ENCODE results near the gene ANKUB1.

ANKUB1 gene

DNA sequence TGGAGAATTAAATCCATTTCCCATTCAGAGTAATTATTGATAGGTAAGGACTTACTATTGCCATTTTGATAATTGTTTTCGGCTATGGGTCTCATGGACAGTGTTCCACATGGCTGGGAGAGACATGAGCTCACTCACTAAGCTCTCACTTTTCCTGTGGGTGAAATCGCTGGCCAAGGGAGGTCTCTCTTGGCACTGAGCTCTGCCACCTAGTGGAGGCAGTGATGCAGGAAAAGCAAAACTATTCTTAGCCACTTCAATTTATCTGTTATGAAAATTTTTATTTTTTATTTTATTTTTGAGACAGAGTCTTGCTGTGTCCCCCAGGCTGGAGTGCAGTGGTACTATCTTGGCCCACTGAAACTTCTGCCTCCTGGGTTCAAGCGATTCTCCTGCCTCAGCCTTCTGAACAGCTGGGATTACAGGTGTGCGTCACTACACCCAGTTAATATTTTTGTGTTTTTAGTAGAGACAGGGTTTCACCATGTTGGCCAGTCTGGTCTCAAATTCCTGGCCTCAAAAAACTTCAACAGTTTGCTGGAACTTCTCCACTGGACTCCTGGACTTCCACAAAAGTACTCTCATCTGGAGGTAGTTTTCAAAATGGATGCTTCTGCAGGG, 16.0 kb upstream of the ANKUB1 start:
- peak; percentile 24 for DNase-seq

DNA sequence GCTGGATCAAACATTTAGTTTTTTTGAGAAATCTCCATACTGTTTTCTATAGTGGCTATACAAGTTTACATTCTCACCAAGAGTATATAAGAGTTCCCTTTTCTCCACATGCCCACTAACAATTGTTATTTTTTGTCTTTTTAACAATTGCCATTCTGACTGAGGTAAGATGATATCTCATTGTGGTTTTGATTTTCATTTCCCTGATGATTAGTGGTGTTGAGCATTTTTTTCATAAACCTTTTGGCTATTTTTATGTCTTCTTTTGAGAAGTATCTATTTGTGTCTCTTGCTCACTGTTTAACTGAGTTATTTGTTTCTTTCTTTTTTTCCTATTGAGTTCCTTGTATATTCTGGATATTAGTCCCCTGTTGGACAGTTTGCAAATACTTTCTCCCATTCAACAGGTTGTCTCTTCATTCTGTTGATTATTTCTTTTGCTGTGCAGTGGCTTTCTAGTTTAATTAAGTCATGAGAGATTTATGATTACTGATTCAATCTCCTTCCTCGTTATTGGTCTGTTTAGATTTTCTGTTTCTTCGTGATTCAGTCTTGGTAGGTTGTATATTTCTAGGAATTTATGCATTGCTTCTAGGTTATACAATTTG, 13.9 kb upstream of the ANKUB1 start:
- DNase-seq: no peak

- DNase-seq: no peak
These were observed 9.3 kb upstream of the ANKUB1 start for GRCh38 chr3:149801639-149802038.

DNA sequence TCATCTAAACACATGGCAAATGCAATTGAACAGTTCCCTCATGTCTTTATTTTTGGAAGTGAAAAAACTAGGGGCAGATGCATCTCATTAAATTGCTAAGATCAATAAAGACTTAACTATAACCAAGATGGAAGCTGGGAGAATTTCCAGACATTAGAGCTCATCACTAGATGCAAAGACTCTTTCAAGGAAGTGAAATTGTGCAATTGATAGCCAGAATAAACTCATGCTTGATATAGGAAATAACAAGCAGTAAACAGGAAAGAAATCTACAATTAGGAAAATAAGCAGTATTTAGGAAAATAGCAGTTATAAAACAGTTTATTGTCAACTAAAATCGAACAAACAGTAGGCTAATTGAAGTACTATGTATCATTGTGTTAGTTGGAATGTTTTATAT, 8.8 kb upstream of the ANKUB1 start:
- DNase-seq: no peak

DNA sequence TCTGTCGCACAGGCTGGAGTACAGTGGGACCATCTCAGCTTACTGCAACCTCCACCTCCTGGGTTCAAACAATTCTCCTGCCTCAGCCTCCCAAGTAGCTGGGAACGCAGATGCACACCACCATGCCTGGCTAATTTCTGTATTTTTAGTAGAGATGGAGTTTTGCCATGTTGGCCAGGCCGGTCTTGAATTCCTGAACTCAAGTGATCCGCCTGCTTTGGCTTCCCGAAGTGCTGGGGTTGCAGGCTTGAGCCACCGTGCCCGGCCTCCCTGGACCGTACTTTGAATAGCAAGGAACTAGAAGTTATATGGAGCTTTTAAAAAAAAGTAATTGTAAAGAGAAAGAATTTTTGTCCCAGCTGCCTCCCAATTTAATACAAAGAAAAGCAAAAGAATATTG, 8.3 kb upstream of the ANKUB1 start:
- DNase-seq: no peak

DNA sequence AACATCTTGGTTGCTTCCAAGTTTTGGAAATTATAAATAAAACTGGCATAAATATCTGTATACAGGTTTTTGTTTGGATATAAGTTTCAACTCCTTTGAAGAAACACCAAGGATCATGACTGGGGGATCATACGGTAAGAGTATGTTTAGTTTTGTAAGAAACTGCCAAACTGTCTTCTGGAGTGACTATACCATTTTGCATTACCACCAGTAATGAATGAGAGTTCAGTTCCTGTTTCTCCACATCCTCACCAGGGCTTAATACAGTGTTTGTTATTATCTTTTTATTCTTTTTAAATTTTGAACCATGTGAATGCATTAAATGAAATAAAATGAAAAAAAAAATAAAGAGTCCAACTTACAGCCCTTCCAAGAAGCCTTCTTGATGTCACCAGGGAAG, 3.7 kb upstream of the ANKUB1 start:
- DNase-seq: no peak

GRCh38 chr3:149790698-149791097, 1.7 kb downstream of the ANKUB1 start:
- DNase-seq: no peak

DNA sequence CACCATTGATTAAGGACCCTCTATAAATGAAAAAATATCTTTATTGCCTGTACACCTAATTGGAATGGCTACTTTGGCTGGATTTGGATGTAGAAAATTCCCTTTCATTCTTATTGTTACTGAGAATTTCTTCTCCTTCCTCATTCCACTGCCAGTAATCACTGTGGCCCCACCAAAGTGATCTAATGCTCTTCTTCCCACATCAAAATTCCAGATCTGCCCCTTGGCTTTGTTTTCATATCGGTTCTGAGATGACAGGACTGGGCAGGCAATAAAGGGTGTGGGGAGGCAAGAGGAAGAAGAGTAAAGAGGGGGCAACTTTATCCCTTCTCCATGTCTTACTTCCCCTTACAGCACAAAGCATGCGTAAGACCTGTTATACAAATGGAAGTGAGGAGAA, 2.1 kb downstream of the ANKUB1 start:
- no peak for DNase-seq

DNA sequence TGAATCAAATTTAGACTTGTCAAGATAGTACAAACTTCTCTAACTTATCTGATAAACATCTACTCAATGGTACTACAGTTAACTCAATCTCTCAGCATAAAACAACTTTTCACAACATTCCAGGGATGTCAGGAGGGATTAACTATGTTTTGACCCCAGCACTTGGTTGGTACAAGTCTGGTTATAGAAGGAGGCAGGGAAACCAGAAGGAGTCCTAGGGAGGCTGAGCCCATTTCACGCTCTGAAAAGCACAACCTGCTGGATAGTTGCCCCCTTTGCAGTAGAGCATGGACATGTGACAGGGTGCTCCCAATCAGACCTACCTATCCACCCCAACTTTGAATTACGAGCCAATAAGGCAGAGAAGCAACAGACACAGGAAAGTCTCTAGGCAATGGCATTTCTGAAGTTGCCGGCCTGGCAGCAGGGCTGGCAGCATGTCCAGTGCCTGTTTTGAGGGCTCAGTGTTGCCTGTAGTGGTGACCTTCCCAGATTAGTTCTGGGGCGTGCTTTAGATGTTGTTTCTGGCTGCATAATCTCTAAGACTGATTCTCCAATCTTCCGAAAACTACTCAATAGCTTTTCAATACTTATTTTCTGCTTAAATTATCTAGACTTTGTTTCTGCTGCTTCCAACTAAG, 8.2 kb downstream of the ANKUB1 start:
- no peak for DNase-seq

GRCh38 chr3:149783576-149783975, 8.8 kb downstream of the ANKUB1 start:
- DNase-seq: no peak

DNA sequence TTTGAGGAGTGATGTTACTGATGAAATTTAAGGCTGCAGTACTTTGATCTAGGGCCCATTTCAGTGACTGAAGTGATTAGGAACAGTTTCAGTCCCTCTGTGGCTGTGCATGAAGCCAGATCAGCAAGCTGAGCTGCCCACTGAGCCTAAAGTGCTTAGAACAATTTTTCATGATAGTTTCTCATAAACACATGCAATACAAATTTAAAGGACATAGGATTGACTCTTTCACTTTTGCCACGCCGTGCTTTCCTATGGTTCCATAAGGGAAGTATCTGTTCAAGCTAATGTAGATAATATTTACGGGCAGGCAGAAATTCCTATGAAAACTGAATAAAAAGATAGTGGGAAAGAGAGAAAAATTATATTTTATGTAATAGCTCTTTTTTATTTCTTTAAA, 10.6 kb downstream of the ANKUB1 start:
- no peak for DNase-seq

- no peak for DNase-seq
These were observed 11.1 kb downstream of the ANKUB1 start for GRCh38 chr3:149781211-149781610.

- no peak for DNase-seq
These were observed 14.7 kb downstream of the ANKUB1 start for GRCh38 chr3:149777414-149778214.

GRCh38 chr3:149776170-149776569, 16.2 kb downstream of the ANKUB1 start:
- DNase-seq: no peak

- no peak for DNase-seq
These were observed 19.5 kb downstream of the ANKUB1 start for GRCh38 chr3:149772861-149773260.

- DNase-seq: no peak
These were observed 20.6 kb downstream of the ANKUB1 start for GRCh38 chr3:149771652-149772271.

GRCh38 chr3:149770246-149770645, 22.1 kb downstream of the ANKUB1 start:
- no peak for DNase-seq

GRCh38 chr3:149768704-149769103, 23.6 kb downstream of the ANKUB1 start:
- DNase-seq: no peak

DNA sequence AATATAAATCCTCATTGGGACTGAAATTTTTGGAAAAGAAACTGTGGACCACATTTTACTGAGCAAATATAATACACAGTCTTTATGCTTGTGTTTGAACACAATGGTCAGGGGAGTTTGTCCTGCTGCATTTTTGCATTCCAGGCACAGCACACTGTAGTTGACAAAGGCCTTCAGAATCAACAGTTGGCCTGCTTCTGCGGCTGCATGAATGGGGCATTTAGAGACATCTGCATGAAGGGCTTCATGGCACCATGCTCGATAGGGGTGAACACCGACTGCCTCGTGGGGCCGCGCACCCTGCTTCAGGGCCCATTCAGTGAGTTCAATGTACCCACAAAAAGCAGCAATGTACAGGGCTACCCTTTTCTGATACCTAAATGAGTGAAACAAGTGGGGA, 24.6 kb downstream of the ANKUB1 start:
- DNase-seq: no peak

GRCh38 chr3:149765762-149766334, 26.5 kb downstream of the ANKUB1 start:
- no peak for DNase-seq

DNA sequence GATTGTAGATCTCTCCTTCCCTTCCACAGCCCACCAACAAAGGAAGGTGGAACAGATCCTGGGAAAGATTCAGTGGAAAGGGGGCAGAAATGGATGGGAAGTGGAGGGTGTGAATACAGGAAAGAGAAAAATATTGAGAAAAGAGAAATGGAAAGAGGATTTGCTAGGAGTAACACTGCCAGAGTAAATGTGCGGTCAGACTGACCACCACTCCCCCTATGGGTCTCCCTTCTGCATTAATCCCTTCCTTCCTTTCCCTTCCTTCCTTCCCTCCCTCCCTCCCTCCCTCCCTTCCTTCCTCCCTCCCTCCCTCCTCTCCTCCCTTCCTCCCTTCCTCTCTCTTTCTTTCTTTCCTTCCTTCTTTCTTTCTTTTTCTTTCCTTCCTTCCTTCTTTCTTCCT, 28.1 kb downstream of the ANKUB1 start:
- DNase-seq: no peak

DNA sequence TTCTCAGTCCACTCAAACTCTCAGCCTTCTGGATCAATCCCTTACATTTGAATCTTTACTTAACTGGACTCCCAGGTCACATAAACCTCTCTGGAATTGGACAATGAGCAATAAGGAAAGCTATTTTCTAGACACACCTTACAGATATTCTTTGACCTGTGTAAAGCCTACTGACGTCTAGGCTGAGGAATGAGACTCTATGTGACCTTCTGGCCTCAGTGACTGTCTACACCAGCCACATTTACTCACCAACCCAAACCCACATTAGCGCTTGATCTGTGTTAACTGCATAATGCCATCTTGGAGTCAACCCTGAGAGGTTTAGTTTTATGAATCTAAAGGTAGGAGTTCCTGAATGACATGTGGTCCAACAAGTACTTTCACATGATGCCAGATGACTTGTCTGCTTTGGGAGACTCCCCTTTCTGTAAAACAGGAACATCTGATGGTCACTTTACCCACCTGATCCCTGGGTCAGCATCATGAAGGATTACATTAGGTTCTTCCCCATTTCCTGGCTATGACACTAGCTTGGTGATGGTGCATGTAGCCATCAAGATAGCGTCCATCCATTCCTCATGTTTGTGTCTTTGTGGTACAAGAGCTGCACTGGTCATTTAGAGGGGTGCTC, 28.7 kb downstream of the ANKUB1 start:
- DNase-seq: no peak

- no peak for DNase-seq
These were observed 38.6 kb downstream of the ANKUB1 start for GRCh38 chr3:149753717-149754116.

All from NCI-H524 treated with DMSO at 0.1 percent for 48 hours (cell line).